WTC11 (cell line): ENCODE results near the gene LRP3.

ENCODE experiments used
- CBFB ChIP-seq: sonication (generic); formaldehyde crosslinking; IDR thresholded peaks from 2 replicates; pipeline ENCODE4 v1.8.1; 2022; ENCODE audit warnings: mild to moderate bottlenecking, low read depth, missing genetic modification reagents
- CTCF ChIP-seq: fragments of 200-600 bp; IDR thresholded peaks from 2 replicates; pipeline ENCODE4 v1.8.0; 2022; ENCODE audit warnings: antibody characterized with exemption
- ESRRA ChIP-seq: sonication (generic); formaldehyde crosslinking; IDR thresholded peaks from 2 replicates; pipeline ENCODE4 v1.8.1; 2022; ENCODE audit warnings: mild to moderate bottlenecking, missing genetic modification reagents, borderline replicate concordance
- FOXP4 ChIP-seq: sonication (generic); formaldehyde crosslinking; IDR thresholded peaks from 2 replicates; pipeline ENCODE4 v1.8.0; 2022; ENCODE audit warnings: mild to moderate bottlenecking, missing genetic modification reagents
- JUN ChIP-seq: sonication (generic); formaldehyde crosslinking; IDR thresholded peaks from 2 replicates; pipeline ENCODE4 v1.8.0; 2023; ENCODE audit warnings: mild to moderate bottlenecking, missing genetic modification reagents
- TCF7 ChIP-seq: sonication (generic); formaldehyde crosslinking; IDR thresholded peaks from 2 replicates; pipeline ENCODE4 v1.8.0; 2022; ENCODE audit warnings: mild to moderate bottlenecking, low read depth, missing genetic modification reagents, moderate library complexity
- TP53 ChIP-seq: sonication (generic); formaldehyde crosslinking; IDR thresholded peaks from 2 replicates; pipeline ENCODE4 v1.8.1; 2023; ENCODE audit warnings: mild to moderate bottlenecking, missing genetic modification reagents
- ZMAT4 ChIP-seq: fragments of 250-450 bp; sonication (Bioruptor Pico); IDR thresholded peaks from 2 replicates; pipeline ENCODE4 v1.9.0; 2021; ENCODE audit warnings: mild to moderate bottlenecking
- TF ChIP-seq, protein P1 (sequence below): sonication (generic); formaldehyde crosslinking; IDR thresholded peaks from 2 replicates; pipeline ENCODE4 v1.8.1; 2023; ENCODE audit warnings: mild to moderate bottlenecking, missing genetic modification reagents, moderate library complexity
- TF ChIP-seq, protein P2 (sequence below): sonication (generic); formaldehyde crosslinking; IDR thresholded peaks from 2 replicates; pipeline ENCODE4 v1.8.1; 2022; ENCODE audit warnings: low read depth, mild to moderate bottlenecking, moderate library complexity, missing genetic modification reagents, borderline replicate concordance
- TF ChIP-seq, protein P3 (sequence below): sonication (generic); formaldehyde crosslinking; IDR thresholded peaks from 2 replicates; pipeline ENCODE4 v1.8.1; 2023; ENCODE audit warnings: mild to moderate bottlenecking, missing genetic modification reagents, moderate library complexity
- TF ChIP-seq, protein P4 (sequence below): sonication (generic); formaldehyde crosslinking; IDR thresholded peaks from 2 replicates; pipeline ENCODE4 v1.8.0; 2022; ENCODE audit warnings: mild to moderate bottlenecking, missing genetic modification reagents

GRCh38 chr19:33199441-33200265, 5.5 kb downstream of the LRP3 start:
- TF ChIP-seq CTCF (no peak), ZMAT4 (CRISPR knock-in tag) (no peak), FOXP4 (CRISPR knock-in tag) (no peak), ESRRA (CRISPR knock-in tag) (no peak), JUN (no peak), CBFB (CRISPR knock-in tag) (no peak), TP53 (no peak), TCF7 (CRISPR knock-in tag) (no peak)
- TF ChIP-seq, protein P1, sequence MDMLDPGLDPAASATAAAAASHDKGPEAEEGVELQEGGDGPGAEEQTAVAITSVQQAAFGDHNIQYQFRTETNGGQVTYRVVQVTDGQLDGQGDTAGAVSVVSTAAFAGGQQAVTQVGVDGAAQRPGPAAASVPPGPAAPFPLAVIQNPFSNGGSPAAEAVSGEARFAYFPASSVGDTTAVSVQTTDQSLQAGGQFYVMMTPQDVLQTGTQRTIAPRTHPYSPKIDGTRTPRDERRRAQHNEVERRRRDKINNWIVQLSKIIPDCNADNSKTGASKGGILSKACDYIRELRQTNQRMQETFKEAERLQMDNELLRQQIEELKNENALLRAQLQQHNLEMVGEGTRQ = no peak
- TF ChIP-seq, protein P2, sequence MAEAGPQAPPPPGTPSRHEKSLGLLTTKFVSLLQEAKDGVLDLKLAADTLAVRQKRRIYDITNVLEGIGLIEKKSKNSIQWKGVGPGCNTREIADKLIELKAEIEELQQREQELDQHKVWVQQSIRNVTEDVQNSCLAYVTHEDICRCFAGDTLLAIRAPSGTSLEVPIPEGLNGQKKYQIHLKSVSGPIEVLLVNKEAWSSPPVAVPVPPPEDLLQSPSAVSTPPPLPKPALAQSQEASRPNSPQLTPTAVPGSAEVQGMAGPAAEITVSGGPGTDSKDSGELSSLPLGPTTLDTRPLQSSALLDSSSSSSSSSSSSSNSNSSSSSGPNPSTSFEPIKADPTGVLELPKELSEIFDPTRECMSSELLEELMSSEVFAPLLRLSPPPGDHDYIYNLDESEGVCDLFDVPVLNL (CRISPR knock-in tag) = no peak
- TF ChIP-seq, protein P3, sequence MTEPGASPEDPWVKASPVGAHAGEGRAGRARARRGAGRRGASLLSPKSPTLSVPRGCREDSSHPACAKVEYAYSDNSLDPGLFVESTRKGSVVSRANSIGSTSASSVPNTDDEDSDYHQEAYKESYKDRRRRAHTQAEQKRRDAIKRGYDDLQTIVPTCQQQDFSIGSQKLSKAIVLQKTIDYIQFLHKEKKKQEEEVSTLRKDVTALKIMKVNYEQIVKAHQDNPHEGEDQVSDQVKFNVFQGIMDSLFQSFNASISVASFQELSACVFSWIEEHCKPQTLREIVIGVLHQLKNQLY (CRISPR knock-in tag) = no peak
- TF ChIP-seq, protein P4, sequence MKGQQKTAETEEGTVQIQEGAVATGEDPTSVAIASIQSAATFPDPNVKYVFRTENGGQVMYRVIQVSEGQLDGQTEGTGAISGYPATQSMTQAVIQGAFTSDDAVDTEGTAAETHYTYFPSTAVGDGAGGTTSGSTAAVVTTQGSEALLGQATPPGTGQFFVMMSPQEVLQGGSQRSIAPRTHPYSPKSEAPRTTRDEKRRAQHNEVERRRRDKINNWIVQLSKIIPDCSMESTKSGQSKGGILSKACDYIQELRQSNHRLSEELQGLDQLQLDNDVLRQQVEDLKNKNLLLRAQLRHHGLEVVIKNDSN (CRISPR knock-in tag) = no peak
